GM12891 (cell line): ENCODE measurements around the gene ADK.

Experiments used
- DNase-seq: peaks from one replicate; pipeline ENCODE4 v3.0.0; 2011; ENCODE audit warnings: low spot score; ENCODE audit not compliant: insufficient read length
- FAIRE-seq: peaks from 2 replicates; lab custom pipeline; 2011; peaks lifted over from hg19 to GRCh38; lab: Jason Lieb, UNC
- PAX5 ChIP-seq: IDR thresholded peaks from 2 replicates; pipeline ENCODE4 v1.6.1; 2011; ENCODE audit warnings: low read length, moderate library complexity, mild to moderate bottlenecking; ENCODE audit not compliant: insufficient read depth, severe bottlenecking
- POLR2A ChIP-seq: IDR thresholded peaks from 2 replicates; pipeline ENCODE4 v1.6.1; 2011; ENCODE audit warnings: low read depth, low read length, control low read depth
- POLR2AphosphoS5 ChIP-seq: IDR thresholded peaks from 2 replicates; pipeline ENCODE4 v1.6.1; 2011; ENCODE audit warnings: low read depth, low read length, control low read depth
- POU2F2 ChIP-seq: IDR thresholded peaks from 2 replicates; pipeline ENCODE4 v1.6.1; 2011; ENCODE audit warnings: low read depth, mild to moderate bottlenecking, control low read depth, low read length, moderate library complexity
- SPI1 ChIP-seq: IDR thresholded peaks from 2 replicates; pipeline ENCODE4 v1.6.1; 2011; ENCODE audit warnings: low read depth, low read length, control low read depth
- TAF1 ChIP-seq: IDR thresholded peaks from 2 replicates; pipeline ENCODE4 v1.6.1; 2011; ENCODE audit warnings: low read depth, low read length, control low read depth

ADK gene

GRCh38 chr10:74227697-74228424, 76.8 kb downstream of the ADK start:
- peak; percentile 43; the same call in 1 of the 2 replicates for TF ChIP-seq SPI1
- no peak for TF ChIP-seq TAF1
- DNase-seq (no peak), FAIRE-seq (no peak)

DNA sequence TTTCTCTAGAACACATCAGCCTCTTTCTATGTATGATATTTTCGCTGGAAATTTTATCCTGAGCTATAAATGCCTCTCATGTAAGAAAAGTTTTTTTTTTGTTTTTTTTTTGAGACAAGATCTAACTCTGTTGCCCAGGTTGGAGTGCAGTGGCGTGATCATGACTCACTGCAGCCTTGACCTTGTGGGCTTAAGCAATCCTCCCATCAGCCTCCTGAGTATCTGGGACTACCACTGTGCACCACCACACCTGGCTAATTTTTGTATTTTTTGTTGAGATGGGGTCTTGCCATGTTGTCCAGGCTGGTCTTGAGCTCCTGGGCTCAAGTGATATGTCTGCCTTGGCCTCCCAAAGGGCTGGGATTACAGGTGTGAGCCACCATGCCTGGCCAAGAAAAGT, 80.4 kb downstream of the ADK start:
- no peak for FAIRE-seq
- DNase-seq = no peak
- TF ChIP-seq TAF1 = no peak
- TF ChIP-seq POLR2AphosphoS5 = no peak
- TF ChIP-seq PAX5 = no peak
- no peak for TF ChIP-seq POU2F2
- no peak for TF ChIP-seq SPI1
- no peak for TF ChIP-seq POLR2A

GRCh38 chr10:74233281-74233680, 82.3 kb downstream of the ADK start:
- TF ChIP-seq POU2F2 (no peak), PAX5 (no peak), POLR2AphosphoS5 (no peak), SPI1 (no peak), TAF1 (no peak)
- no peak for FAIRE-seq
- no peak for DNase-seq

DNA sequence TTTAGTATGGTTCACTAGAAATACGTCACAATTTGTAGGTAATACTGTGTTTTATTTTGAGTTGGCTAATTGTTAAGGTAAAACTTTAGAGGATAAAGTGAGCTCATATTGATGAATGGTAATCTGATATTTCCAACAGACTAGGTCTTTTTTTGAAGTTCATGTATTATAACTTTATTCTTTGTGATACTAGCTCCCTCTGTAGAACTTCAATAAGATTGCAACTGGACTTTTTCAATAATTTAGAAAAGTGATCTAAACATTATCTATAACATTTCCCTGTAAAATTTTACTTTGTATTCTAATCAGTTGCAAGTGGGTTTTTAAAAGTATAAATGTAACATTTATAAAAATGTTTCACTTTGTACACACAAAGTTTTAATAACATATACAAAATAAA, 83.5 kb downstream of the ADK start:
- TF ChIP-seq SPI1 = no peak
- TF ChIP-seq POLR2AphosphoS5 = no peak
- TF ChIP-seq TAF1 = no peak
- no peak for TF ChIP-seq POLR2A
- no peak for TF ChIP-seq POU2F2
- no peak for TF ChIP-seq PAX5
- DNase-seq = no peak
- FAIRE-seq = no peak

- DNase-seq (no peak), FAIRE-seq (no peak)
- TF ChIP-seq POU2F2 = no peak
- no peak for TF ChIP-seq POLR2AphosphoS5
- TF ChIP-seq PAX5 = no peak
- TF ChIP-seq SPI1 = no peak
- TF ChIP-seq POLR2A = no peak
- no peak for TF ChIP-seq TAF1
These were observed 87.0 kb downstream of the ADK start for GRCh38 chr10:74238031-74238431.

- FAIRE-seq = no peak
- TF ChIP-seq PAX5 = no peak
These were observed 87.5 kb downstream of the ADK start for GRCh38 chr10:74238516-74238915.

GRCh38 chr10:74243067-74243466, 92.0 kb downstream of the ADK start:
- TF ChIP-seq POLR2AphosphoS5 (no peak), PAX5 (no peak), POLR2A (no peak), SPI1 (no peak), POU2F2 (no peak)
- DNase-seq (no peak), FAIRE-seq (no peak)

More at GRCh38 chr10:74238516-74238915, 87.5 kb downstream of the ADK start:
- DNase-seq = no peak

- no peak for TF ChIP-seq PAX5
- no peak for TF ChIP-seq POLR2AphosphoS5
- no peak for TF ChIP-seq SPI1
- TF ChIP-seq POLR2A = no peak
- TF ChIP-seq POU2F2 = no peak
- no peak for TF ChIP-seq TAF1
- FAIRE-seq (no peak), DNase-seq (no peak)
These were observed 93.2 kb downstream of the ADK start for GRCh38 chr10:74244097-74244685.

DNA sequence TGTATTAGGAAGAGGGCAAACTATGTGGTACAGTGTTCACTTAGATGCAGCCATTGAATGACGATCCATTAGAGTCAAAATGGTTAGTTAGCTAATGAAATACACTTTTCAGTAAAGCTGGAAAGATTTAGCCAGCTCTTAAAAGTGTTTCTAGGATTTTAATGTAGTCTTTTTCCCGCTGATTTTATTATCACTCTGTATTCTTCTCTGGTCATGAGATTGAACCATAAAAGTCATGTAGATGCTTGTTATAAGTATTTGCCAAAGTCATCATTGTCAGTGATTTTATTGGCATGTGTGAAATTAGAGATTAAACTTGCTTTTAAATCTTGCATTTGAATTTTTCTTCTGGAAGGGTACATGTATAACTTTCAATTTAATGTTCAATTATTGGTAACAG, 93.8 kb downstream of the ADK start:
- FAIRE-seq (peak; percentile 9), DNase-seq (no peak)
- no peak for TF ChIP-seq PAX5
- TF ChIP-seq POLR2AphosphoS5 = no peak
- no peak for TF ChIP-seq POU2F2
- TF ChIP-seq SPI1 = no peak
- no peak for TF ChIP-seq TAF1
- no peak for TF ChIP-seq POLR2A

DNA sequence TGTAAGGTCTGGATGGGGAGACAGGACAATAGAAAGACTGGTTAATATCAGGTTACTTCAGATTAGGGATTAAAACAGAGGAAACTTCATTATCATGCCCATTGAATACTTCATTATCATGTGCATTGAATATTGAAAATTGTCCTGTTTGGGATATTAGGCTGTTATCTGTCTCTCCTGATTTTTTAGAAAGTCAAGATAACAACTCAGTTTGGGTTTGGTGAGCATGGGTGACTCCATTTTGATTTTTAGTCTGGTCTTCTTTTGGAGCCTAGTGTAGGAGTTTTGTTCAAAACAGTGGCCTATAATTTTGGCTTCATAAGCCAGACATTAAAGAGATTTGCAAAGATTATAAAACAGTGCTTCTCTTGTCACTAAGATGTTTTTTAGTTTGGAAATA, 95.5 kb downstream of the ADK start:
- TF ChIP-seq PAX5 (no peak), POU2F2 (no peak), POLR2AphosphoS5 (no peak), POLR2A (no peak), TAF1 (no peak), SPI1 (no peak)
- FAIRE-seq (no peak), DNase-seq (no peak)
